GM19351 (cell line): ENCODE results near the gene RIPOR2.
"Not testable (repeated sequence)": the region's sequence is repeated elsewhere in the genome, so short reads cannot be mapped to it uniquely, and the experiment has no call there.

Experiments used
- ATAC-seq: cut with Tn5 transposase; IDR thresholded peaks from one replicate; pipeline ENCODE4 v1.9.1; 2021; ENCODE audit warnings: mild to moderate bottlenecking, moderate library complexity; ENCODE audit not compliant: unreplicated experiment

Gene RIPOR2

DNA sequence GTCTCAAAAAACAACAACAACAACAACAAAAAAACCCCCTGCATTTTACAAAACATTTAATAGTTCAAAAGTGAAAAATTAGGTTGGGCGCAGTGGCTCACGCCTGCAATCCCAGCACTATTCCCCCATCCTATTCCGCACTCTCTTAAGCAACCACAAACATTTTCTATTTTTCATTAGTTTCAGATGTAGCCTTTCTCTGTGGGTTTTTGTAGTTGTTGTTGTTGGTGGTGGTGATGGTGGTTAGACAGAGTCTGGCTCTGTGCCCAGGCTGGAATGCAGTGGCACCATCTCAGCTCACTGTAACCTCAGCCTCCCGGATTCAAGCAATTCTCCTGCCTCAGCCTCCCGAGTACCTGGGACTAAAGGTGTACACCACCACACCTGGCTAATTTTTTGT lies 167.4 kb downstream of the RIPOR2 start:
- ATAC-seq, result no peak

DNA sequence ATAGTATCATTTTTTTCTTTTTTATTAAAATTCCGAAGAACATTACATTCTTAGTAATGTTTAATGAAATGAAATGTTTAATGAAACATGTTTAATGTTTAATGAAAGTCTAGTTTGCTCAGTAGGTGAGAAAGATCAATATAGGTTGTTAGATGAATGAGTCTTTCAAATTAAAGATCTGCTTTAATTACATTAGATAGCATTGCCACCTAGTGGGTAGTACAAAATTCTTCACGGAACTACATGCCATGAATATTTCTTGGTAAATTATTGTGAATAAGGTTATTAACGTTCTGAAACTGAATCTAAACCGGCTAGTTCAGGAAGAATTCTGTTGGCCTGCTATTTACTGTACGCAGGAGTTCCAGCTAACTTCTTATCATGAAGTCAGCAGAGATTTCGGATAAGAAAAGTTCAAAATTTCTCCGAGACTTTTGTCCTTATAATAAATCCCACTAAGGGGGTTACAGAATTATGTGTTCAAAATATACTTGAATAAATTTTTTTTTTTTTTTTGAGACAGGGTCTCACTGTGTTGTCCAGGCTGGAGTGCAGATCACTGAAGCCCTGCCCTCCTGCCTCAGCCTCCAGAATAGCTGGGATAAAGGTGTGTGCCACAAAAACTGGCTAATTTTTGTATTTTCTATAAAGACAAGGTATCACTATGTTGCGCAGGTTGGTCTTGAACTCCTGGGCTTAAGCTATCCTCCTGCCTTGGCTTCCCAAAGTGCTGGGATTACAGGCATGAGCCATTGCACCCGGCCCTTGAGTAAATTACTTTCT lies 168.9 kb downstream of the RIPOR2 start:
- peak; percentile 70 for ATAC-seq

DNA sequence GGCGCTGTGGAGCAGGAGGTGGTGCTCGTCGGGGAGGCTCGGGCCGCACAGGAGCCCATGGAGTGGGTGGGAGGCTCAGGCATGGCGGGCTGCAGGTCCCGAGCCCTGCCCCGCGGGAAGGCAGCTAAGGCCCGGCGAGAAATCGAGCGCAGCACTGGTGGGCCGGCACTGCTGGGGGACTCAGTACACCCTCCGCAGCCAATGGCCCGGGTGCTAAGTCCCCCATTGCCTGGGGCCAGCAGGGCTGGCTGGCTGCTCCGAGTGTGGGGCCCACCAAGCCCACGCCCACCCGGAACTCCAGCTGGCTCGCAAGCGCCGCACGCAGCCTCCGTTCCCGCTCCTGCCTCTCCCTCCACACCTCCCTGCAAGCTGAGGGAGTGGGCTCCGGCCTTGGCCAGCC lies 169.8 kb downstream of the RIPOR2 start:
- ATAC-seq, result not testable (repeated sequence)

DNA sequence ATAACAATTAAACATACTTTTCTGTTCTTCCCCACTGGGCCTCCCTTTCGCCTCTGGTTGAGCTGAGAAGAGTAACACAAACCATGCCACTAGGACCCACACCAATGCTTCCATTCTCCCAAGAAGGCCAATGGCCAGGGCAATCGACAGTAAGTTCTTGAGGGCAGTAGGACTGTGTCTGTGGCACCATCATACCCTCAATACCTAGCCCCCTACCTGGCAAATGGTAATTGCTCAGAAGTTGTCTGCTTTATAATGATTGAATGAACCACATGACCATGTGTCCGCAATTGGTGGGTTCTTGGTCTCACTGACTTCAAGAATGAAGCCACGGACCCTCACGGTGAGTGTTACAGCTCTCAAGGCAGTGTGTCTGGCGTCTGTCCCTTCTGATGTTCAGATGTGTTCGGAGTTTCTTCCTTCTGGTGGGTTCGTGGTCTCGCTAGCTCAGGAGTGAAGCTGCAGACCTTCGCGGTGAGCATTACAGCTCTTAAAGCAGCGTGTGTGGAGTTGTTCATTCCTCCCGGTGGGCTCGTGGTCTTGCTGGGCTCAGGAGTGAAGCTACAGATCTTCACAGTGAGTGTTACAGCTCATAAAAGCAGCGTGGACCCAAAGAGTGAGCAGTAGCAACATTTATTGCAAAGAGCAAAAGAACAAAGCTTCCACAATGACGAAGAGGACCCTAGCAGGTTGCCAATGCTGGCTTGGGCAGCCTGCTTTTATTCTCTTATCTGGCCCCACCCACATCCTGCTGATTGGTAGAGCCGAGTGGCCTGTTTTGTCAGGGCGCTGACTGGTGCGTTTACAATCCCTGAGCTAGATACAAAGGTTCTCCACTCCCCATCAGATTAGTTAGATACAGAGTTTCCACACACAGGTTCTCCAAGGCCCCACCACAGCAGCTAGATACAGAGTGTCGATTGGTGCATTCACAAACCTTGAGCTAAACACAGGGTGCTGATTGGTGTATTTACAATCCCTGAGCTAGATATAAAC lies 170.6 kb downstream of the RIPOR2 start:
- ATAC-seq, result not testable (repeated sequence)

DNA sequence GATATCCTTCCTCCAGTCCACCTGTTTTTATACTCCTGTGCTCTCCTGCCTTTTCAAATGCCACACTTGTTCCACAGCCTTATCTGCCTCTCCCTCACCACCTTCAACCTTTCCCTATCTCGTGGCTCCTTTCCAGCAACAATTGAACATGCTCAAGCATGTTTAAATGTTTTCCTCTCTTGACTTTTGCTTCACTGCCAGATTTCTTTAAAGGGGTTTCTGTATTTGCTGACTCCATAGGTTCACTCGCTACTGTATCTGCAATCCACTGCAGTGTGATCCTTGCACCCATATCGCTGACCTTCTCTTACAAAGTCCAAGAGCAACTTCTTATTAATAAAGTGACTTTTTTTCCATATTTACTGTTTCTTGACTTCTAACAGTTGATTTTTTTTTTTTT lies 172.2 kb downstream of the RIPOR2 start:
- ATAC-seq, result no peak

DNA sequence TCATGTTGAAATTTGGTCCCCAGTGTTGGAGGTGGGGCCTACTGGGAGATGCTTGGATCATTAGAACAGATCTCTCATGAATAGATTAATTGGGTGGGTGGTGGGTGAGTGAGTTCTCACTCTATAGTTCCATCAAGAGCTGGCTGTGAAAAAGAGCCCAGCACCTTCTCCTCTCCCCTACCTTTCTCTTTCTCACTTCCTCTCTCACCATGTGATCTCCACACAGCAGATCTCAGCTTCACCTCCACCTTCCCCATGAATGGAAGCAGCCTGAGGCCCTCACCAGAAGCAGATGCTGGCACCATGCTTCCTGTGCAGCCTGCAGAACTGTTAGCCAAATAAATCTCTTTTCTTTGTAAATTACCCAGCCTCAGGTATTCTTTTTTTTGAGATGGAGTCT lies 173.9 kb downstream of the RIPOR2 start:
- ATAC-seq, result no peak

DNA sequence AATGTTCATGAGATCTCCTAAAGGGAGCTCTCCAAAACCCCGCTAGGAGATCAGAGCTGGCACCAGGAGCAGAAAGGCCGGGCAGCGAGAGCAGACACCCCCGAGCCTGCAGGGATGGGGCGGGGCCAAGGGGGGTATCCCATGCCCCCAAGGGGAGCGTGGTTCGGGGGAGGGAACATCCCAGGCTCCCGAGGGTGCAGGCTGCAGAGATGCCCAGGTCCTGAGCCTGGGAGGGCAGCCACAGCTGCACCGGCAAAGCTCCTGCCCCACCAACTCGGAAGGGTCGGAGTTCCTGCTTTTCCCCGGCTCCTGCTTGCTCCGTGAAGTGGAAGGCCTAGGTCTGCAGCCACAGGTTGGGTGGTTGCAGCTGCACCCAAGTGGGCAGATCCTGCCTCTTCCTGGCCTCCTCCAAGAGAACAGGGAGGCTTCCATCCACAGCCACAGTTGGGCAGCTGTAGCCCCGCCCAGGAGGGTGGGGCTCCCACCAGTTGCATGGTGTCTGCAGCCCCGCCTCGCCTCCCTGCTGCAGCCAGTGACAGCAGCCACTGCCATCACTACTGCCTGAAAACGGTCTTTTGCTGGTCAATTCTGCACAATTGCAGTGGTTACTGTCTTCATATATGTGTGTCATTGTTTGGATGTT lies 174.4 kb downstream of the RIPOR2 start:
- ATAC-seq, result peak; percentile 44

DNA sequence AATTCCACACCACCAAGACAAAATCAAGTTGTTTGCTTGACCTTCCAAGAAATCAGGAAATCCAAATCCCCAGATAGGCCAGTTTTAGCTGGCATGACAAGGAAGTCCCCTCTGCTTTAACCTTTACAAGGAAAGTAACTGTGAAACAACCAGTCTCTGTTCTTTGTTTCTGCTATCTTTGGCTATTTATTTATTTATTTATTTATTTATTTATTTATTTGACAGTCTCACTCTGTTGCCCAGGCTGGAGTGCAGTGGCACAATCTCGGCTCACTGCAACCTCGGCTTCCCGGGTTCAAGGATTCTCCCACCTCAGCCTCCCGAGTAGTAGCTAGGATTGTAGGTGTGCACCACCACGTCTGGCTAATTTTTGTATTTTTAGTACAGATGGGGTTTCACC lies 175.6 kb downstream of the RIPOR2 start:
- ATAC-seq, result no peak

DNA sequence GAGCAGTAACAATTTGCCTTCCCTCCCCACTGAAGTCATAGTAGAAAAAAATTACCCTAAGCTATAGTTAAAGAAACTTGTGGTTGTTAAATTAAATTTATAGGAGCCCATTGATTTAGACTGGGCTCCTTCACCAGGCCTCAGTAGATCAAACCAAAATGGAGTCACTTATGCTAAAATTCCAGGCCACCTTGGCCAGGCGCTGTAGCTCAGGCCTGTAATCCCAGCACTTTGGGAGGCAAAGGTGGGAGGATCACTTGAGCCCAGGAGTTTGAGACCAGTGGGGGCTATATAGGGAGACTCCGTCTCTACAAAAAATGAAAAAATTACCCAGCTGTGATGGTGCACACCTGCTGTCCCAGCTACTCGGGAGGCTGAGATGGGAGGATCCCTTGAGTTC lies 176.0 kb downstream of the RIPOR2 start:
- no peak for ATAC-seq

DNA sequence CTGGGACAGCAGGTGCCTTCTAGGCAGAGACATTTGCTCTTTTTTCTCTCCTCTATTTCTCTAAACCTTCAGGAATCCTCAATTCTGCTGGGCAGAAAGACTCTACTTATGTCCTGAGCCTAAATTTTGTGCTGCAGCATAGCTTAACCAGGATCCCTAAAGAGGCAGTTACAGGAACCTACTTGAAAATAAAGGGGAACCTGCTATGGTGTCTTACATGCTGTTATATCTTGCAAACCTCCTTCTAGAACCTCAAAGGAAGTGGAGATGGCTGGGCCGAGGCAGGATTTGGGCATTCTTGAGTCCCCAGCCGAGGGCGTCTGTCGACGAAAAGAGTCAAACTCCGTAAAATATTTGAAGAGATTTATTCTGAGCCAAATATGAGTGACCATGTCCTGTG lies 178.1 kb downstream of the RIPOR2 start:
- ATAC-seq, result no peak

DNA sequence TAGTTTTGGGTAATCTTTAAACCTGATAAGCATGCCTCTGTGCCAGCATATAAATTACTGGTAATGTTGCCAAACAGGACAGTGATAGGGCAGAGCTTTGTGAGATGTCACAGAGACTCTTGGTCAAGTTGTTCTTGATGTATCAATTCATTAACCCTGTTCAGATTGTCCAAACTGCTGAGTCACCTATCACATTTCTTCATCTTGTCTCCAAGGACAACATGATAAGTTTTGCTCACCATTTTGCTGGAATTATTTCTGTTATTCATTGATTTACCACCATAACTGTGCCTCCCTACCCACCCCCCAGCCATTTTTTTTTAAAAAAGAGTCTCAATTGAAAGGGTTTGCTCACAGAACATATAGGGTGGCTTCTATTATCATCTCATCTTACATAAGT lies 180.5 kb downstream of the RIPOR2 start:
- no peak for ATAC-seq

DNA sequence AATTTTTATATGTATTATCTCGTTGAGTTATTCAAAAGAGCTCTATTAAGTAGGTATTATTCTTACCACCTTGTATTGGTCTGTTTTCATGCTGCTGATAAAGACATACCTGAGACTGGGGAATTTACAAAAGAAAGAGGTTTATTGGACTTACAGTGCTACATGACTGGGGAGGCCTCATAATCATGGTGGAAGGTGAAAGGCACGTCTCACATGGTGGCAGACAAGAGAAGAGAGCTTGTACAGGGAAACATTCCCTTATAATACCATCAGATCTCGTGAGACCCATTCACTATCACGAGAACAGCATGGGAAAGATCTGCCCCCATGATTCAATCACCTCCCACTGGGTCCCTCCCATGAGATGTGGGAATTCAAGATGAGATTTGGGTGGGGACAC lies 181.4 kb downstream of the RIPOR2 start:
- ATAC-seq, result not testable (repeated sequence)
